ENCODE results near the gene CAMTA1.

The CAMTA1 gene

DNA sequence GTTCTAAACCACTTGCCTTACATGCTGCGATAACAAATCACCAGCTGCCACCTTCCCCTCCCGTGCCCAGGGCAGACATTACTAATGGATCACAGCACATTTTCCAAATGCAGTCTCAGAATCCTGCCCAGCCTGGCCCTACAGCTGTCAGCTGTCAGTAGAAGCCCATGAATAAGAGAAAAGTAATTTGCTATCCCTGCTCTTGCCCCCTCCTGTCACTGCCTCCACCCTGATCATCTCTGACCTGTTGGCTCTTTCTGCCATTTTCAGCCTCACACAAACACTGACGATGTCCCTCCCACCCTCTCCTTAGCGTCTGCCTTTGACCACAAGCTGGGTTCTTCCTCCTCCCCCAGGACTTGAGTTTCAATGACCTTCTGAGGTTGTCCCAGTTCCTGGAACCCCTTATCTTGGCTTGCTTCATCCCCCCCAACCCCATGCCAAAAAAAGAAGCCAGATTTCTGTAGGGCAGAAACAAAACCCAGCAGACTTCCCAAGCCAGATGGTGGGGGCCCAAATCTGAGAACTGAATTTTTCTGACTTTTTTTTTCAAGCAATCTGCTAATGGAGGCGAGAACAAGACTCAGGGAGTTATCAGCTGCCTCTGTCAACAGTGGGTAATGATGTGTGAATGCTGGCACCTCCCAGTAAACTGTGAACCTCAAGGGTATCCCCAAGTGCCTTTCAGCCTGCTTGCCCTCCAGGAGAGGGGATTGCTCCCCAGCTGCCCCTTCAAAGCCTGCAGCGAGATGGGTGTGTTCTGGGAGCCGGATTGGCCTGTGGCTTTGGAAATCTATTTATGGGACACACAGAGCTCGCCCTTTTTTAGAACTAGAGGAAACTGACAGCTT is 769.4 kb downstream of the CAMTA1 start:
- DNase-seq = no peak

DNA sequence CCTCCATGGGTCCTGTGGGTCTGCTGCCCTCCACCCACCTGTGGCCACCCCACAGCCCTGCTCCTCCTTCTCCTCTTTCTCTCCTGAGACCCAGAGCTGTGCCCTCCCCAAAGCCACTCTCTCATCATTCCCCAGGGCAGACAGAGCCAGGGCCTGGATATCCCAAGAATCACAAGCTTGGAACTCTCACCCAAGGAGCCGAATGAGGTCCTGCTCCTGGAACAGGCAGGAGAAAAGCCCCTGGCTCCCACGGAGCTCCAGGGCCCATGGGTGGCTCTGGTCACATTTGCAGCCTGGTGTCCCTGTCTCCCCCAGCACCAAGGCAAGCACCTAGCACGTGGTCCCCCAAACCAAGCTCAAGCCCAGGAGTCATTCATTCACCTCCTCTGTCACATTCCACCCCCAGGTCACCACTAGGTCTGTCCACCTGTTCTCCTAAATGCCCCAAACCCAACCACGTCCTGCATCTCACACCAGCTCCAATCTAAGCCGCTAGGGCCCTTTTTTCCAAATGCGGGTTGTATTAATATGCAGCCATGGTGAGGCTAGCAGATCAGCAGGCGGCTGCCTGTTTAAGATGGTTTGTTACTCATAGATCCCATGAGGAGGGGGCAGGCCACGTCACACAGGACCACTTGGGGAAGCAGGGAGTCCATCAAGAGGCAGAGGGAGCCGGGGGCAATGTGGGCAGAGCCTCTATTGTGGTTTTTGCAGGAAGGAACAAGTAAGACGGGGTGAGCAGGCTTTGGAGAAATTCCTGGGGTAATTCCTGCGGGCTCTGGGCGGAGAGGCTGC is 770.3 kb downstream of the CAMTA1 start:
- DNase-seq = no peak

DNA sequence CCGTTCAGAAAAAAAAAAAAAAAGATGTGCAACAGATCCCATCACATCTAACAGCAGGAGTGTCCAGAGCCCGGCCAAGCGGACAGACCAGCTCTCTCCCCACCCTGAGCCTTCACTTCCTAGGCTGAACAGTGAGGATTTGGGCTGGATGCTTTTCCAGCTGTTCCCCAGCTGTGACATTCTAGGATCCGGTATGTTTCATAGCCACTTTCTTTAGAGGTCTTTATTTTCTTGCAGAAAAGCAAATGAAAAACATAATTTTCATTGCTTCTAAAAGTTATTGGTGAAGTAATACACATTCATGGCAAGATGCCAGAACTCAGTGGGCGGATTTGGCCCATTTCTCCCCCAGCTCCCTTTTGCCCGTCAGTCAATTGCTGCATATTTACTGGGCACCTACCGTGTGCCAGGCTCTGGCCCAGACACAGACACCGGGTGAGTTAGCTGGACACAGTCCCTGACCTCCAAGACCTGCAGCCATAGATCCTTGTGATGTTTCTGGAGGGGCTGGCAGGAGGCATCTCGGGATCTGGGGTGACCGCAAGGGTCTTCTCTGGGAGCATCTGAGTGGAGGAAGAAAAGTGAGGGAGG is 772.1 kb downstream of the CAMTA1 start:
- DNase-seq = no peak

DNA sequence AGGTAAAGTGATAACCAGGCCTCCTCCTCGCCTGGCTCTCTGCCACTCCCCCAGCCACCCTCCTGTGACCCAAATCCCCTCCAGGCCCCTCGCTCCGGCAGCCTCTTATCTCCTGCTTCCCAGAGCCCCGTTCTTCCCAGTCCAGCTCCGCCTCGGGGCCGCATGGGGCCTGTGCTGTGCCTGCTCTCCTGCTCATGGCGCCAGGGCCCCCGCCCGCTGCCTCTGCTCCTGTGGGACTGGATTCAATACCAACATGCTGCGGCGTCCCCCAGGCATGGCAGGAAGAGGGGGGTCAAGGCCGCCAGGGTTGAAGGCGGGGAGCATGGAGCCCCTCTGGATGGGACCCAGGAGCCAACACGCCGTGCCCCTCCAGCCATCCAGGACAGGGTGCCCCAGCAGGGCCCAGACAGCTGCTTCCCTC is 772.8 kb downstream of the CAMTA1 start:
- DNase-seq = no peak

DNA sequence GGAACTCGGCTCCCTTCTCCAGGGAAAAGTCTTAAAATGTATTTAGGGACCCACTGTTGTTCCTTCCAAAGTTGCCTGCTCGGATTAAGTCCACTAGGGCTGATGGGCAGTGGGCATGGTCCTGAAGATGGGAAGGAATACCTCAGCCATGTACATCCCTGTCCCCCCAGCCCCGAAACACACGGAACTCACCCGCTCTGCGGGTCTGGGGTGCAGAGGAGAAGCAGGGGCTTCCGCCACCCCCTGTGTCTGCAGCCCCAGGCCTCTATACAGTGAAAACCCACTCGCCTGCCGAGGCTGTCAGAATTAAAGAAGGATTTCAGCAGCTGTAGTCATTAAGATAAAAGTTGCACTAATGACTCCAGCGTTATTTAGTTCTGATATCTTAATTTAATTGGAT is 773.2 kb downstream of the CAMTA1 start:
- DNase-seq = no peak

DNA sequence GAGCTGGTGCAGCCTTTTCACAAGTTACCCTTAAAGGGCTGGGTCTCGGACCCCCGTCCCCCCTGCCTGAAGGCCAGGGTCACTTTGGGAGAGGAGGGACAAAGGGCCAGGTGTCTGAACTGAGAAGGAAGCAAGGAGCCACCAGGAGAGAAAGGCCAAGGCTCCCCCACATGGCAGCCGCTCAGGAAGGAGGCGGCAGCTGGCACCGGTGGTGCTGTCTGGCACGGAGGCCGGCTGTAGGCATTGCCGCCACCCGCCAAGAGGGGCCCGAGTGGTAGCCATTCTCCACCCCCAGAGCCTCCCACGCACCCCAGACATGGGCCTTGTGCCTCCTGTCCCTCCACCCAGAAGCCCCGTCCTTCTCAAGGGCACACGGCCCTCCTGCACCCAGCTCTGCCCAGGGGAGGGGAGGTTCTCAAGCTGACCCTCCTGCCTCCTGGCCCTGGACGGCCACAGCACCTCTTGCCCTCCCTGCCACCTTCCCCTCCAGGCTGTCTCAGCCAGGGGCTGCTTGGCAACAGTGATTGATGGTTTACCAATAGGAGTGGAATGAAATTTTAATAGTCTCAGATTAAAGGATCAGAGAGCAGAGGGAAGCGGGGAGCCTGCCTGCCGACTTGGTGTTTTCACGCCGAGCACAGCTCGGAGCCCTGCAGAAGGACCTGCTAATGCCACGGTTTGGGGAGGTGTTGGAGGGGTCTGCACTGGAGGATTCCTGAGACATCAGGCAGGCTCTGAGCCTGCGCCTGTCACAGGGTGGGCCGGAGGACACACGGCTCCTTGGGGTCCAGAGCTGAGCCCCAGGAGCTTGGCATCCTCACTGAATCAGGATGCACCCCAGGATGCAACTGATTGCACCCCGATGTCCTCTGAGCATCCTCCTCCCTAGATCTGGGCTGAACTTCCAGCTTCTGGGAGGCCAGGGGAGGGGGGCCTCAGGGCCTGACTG is 773.9 kb downstream of the CAMTA1 start:
- no peak for DNase-seq

DNA sequence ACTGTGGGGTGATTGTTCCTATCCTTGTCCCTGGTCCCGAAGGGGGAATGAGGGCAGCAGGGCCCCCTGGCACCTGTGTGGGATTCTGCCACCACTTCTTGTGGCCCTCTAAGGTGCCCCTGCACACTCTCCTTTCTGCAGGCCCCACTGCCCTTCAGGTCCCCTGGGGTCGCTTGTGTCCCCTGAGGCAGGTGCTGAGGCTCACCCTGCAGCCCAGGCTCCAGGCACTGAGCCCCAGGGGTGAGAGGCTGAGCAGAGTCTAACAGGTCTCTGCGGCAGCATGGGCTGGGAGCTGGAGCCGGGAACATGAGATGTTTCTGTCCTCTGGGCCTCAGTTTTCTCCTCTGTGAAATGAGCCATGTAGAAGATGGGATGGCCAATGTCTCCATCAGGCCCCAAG is 774.9 kb downstream of the CAMTA1 start:
- DNase-seq = no peak

DNA sequence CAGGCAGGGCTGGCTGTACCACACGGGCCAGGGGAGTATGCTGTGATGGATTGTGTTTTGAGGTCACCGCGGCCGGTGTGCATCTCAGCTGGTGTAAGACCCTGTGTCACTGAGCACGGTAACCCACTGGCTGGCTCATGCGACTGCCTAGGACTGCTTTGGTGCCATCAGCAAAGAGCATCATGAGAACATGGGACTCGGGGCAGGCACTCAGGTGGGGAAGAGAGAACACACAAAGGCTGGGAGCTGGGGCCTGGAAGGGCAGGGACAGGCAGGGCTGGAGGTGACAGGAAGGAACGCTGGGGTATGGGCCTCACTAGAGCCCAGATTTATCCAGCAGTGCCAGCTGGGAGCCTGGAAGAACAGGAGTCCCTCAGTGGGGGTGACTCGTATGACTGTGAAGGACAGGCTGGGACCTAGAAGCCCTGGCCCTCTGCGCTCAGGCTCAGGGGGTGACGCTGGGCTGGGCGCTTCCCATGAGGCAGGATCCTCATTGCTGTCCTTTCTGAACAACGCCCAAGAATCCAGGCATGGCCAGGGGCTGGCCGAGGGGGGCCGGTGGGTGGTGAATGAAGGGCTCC is 775.4 kb downstream of the CAMTA1 start:
- no peak for DNase-seq

DNA sequence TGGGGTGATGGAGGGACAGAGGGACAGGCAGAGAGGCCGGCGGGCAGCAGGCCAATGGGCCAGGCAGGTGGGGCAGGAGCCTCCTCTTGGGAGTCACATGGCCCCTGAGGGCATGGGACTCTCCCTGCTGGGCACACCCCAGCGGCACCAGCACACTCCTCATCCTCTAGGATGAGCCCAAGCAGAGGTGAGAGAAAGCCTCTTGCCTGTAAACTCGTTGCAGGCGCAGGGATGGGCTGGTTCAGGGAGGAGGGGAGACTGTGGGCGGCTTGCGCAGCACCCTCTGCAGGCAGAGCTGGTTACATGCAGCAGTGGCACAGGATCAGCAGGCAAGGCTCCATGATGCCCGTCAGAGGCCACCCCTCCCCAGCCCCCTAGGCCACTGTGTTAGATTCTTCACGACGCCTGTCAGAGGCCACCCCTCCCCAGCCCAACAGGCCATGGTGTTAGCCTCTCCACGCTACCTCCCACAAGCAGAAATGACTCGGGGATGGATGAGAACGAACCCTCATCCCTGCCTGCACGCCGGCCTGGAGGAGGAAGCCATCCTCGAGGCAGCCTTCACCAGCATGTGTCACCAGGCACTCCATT is 776.2 kb downstream of the CAMTA1 start:
- DNase-seq = no peak

DNA sequence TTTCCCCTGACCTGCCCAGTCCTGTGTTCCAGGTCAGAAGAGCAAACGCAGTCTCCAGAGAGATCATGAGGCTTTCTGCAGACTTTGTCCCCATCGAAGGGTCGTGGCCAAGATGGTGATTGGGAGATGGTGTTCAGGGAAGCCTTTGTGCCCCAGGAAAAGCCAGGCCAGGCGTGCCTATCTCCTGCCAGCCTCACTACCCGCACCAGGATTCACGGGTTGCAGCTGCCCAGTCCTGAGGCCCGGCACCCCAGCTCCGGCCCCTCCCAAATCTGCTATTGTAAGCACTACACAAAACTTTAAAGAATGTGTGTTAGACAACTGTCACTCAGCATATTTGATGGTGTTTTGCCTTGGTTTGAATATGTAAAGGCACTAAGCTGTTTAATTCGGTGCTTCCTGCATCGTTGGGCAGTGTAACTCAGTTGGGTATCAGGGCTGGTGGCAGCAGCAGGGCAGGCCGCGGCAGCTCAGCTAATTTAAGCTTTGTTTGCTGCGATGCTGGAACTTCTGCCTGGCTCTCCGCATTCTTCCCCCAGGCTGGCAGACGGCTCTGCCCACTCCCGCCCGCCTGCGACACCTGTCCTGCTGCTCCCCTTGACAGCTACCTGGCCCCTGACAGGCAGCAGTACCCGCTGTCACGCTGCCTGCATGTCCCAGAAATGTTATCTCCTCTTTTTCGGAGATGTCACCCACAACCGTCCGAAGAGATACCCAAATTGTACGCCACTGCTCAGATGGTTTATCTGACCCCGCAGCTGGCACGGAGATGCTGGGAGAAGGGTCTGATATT is 776.9 kb downstream of the CAMTA1 start:
- DNase-seq = no peak

DNA sequence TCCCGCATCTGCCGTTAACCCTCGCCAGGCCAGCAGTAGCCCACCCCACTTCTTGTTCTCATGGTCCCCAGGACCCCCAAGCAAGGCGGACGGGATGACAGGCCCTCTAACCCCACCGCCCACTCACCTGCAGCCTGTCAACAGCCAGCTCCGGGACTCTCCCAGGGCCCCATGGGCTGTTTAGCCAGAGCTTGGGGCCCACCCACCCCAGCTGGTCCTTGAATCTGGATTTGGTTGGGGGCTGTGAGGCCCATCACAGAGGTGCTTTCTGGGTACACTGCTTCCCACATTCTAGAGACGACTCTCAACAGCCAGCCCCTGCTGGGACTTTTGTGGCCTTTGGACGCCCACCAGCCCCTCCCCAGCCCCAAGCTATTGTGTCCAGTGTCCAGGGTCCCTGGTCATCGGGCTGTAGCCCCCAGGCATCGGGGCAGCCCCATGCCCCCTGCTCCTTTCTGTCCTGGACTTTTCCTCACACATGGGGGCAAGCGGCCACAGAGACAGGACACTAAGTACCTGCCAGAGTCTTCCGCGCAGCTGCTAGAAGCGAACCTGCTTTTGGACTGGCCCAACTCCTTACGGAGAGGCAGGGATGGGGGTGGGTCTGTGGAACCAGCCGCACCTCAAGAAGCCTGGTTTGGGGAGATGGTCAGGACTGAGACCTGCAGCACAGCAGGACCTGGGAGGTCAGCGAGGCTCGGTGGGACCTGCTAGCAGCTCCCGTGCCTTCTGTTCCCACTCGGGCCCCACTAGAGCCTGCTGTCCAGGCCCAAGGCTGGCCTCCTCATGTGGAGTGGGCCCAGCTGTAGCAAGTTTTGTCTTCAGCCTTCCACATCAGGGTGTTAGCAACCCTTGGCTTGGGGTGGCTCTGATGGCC is 777.7 kb downstream of the CAMTA1 start:
- DNase-seq = no peak

DNA sequence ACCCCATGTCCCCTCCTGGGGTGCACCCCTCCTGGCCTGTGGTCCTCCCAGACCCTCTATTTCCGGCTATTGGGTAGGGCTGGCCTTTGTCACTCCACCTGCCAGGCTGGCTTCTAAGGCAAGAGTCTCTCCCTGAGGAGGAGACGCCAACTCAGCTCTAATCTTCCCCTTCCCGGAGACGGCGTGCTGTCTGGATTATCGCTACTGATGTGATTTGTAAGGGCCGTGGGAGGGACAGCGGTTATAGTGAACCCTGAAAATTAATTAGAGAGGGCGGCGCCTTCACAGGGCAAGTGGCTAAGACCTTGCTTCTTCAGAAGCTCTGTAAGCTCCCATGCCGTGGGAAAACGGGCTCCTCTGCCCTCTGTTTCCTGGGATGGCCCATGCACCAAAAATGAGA is 778.9 kb downstream of the CAMTA1 start:
- DNase-seq = no peak

DNA sequence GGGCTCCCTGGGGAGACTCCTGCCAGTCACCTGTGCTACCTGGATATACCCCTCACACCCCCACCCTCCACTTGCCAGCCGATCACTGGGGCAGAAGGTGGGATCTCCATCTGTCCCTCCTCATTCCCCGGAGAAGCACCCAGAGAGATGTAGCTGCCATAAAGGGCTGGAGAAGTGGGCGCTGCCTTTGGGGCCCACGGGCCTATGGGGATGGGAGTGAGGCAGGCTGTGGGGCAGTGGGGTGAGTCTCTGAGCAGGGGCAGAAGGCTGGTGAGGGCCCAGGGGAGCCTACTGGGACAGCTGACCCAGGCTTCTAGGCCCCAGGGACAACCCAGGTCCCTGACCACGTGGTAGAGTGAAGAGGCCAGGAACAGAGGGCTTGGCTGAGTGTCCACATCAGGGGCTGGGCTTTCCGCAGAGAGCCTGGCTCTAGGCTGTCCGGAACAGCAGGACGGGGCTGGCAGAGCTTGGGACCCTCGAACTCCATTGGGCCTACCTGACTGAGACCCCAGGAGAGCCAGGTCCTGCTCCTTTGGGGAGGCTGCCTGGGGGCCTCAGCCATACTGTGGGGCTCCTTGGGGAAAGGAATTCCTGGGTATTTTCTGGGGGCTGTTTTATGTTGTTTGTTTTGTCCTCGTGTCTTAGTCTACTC is 780.0 kb downstream of the CAMTA1 start:
- no peak for DNase-seq

DNA sequence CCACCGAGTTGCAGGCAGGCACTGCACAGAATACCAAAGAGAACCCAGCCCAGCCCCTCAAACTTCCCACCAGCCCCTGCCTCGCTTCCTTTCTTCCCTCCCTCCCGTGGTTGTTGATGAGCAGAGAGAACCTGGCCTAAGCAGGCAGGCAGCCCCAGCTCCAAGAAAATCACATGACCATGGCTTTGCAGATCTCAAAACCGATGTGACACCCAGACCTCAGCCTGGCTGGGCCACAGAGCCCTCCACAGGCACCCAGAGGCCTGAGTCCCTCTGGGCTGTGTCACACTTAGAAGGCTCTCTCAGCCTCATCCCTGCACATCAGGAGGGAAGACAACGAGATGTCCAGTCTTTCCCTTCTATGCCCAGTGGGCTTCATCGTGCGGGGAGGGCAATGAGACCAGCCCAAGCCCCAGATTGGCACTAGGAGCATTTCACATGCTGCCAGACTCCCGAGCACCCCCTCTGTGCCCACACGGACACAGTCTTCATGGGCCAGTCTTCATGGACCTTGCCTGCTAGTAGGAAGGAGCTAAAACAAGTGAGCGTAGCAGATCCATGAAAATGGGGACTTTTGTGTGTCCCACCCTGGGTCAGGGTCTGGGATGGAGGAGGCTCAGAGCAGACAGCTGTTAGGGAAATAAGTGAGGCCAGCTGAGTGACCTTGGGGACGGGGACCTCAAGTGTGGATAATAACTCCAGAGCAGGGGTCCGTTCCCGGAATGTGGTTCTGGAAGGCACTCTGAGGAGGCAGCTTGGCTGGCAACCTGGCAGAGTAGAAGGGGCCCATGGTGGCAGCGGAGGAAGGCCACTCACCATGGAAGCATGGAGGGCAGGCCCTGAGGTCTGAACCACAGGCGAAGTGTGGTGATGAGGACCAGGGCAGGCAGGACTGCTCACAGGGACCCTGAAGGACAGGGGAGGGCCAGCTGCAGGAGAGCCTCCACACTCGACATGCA is 781.4 kb downstream of the CAMTA1 start:
- no peak for DNase-seq

DNA sequence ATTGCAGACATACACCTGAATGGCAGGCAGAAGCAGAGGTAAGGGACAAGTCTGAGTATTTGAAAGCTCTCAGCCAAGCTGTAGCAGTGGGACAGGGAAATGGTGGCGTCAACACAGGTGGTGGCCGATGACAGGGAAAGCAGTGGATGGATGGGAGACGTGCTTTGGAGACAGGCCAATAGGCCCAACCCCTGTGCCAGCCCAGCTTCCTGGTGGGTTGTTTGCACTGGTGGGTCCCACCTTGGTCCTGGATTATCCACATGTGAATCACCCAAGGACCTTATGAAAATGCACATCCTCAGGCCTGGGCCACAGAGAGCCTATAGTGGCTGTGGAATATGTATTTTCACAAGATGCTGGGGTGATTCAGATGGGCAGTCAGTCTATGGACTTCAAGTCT is 782.1 kb downstream of the CAMTA1 start:
- no peak for DNase-seq

DNA sequence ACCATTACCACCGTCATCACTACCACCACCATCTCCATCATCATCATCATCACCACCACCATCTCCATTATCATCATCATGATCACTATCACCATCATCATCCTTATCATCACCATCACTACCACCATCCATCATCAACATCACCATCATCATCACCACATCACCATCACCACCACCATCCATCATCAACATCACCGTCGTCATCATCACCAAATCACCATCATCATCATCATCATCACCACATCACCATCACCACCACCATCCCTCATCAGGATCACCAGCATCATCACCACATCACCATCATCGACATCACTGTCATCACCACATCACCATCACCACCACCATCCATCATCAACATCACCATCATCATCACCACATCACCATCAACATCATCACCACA is 782.8 kb downstream of the CAMTA1 start:
- DNase-seq = no peak

DNA sequence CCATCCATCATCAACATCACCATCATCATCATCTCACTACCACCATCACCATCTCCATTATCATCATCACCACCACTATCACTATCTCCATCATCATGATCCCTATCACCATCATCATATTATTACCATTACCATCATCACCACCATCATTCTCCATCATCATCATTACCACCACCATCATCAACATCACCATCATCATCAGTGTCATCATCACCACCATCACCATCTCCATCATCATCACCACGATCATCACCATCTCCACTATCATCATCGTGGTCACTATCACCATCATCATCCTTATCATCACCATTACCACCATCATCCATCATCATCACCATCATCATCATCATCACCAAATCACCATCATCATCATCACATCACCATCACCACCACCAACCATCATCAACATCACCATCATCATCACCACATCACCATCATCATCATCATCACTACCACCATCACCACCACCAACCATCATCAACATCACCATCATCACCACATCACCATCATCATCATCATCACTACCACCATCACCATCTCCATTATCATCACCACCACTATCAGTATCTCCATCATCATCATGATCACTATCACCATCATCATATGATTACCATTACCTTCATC is 783.8 kb downstream of the CAMTA1 start:
- no peak for DNase-seq

DNA sequence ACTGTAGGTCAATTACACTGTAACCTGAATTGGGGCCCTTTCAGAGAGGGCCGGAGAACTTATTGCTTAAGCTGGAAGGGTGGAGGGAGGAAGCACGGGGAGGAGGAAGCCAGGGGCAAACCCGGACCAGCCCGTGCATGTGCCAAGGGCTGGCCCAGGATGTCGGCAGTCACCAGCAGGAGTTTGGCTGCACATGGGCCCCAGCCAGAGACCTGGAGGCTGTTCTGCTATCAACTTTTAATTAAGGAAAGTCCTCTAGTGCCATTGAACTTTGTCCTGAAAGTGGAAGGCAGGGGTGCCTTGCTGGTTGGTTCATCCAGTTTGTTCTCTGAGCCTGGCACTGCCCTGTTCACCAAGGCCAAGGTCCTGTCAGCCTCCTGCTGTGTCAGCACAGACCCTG is 785.1 kb downstream of the CAMTA1 start:
- no peak for DNase-seq
